HUES48 (cell line): ENCODE measurements around the gene FAT1.

Source experiments
- H3K27ac ChIP-seq: one replicate; pipeline ENCODE4 v1.7.0; 2013; ENCODE audit warnings: low read depth, low read length, inconsistent platforms
- H3K27me3 ChIP-seq: 2 replicates; pipeline ENCODE4 v1.6.1; 2013; ENCODE audit warnings: mild to moderate bottlenecking, low read length; ENCODE audit not compliant: control insufficient read depth, insufficient read depth
- H3K36me3 ChIP-seq: 2 replicates; pipeline ENCODE4 v1.6.1; 2013; ENCODE audit warnings: low read length; ENCODE audit not compliant: control insufficient read depth, insufficient read depth
- H3K4me1 ChIP-seq: 2 replicates; pipeline ENCODE4 v1.6.1; 2013; ENCODE audit warnings: mild to moderate bottlenecking, low read length; ENCODE audit not compliant: control insufficient read depth, insufficient read depth
- H3K4me3 ChIP-seq: 2 replicates; pipeline ENCODE4 v1.5.1; 2013; ENCODE audit warnings: mild to moderate bottlenecking, low read depth, low read length
- H3K9ac ChIP-seq: 2 replicates; pipeline ENCODE4 v1.6.1; 2013; ENCODE audit warnings: mild to moderate bottlenecking, low read depth, low read length, moderate library complexity
- H3K9me3 ChIP-seq: 2 replicates; pipeline ENCODE4 v1.6.1; 2013; ENCODE audit warnings: low read length; ENCODE audit not compliant: control insufficient read depth, insufficient read depth

Gene FAT1

DNA sequence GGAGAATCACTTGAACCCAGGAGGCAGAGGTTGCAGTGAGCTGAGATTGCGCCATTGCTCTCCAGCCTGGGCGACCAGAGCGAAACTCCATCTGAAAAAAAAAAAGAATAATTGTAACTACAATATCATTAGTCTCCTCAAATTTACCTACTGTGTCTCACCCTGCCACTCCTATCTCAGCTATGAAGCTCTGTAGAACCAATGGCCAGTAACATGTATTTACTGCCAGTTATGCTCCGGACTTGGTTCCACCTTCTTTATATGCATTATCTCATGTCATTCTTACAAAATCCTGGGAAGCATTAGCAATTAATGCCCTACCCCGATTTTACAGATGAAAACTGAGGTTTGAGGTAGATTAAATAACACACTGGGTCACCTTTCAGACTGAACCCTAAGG is 7.0 kb upstream of the FAT1 start:
- H3K27ac ChIP-seq: no peak overlapping the region
- H3K36me3 ChIP-seq: no peaks in the 10 kb centered on the region
- H3K4me1 ChIP-seq: peaks cover 16% of the 10 kb centered on the region
- no peaks in the 10 kb centered on the region for H3K9me3 ChIP-seq
- peaks cover 14% of the 10 kb centered on the region for H3K27me3 ChIP-seq
- no peak overlapping the region for H3K4me3 ChIP-seq
- no peak overlapping the region for H3K9ac ChIP-seq

DNA sequence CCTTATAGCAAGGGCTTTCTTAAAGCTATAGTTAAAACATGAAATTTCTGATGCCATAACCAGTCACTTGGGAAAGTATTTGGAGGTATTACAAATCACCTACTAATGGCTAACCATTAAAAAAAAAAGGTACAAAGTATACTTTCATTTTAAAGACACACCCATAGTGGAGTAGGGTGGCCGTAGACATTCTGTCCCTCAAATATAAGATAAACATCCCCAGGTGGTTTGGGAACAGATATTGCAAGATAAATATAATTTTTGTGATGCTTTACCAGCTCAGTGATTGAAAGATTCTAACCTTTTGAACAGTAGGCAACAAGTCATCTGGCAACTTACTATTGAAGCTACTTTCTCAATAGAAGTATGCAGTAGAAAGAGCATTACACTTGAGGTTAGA is 6.2 kb upstream of the FAT1 start:
- H3K36me3 ChIP-seq: no peaks in the 10 kb centered on the region
- H3K4me3 ChIP-seq: no peak overlapping the region
- no peak overlapping the region for H3K27ac ChIP-seq
- peaks cover 22% of the 10 kb centered on the region for H3K27me3 ChIP-seq
- H3K9me3 ChIP-seq: no peaks in the 10 kb centered on the region
- H3K4me1 ChIP-seq: peaks cover 16% of the 10 kb centered on the region
- no peak overlapping the region for H3K9ac ChIP-seq

DNA sequence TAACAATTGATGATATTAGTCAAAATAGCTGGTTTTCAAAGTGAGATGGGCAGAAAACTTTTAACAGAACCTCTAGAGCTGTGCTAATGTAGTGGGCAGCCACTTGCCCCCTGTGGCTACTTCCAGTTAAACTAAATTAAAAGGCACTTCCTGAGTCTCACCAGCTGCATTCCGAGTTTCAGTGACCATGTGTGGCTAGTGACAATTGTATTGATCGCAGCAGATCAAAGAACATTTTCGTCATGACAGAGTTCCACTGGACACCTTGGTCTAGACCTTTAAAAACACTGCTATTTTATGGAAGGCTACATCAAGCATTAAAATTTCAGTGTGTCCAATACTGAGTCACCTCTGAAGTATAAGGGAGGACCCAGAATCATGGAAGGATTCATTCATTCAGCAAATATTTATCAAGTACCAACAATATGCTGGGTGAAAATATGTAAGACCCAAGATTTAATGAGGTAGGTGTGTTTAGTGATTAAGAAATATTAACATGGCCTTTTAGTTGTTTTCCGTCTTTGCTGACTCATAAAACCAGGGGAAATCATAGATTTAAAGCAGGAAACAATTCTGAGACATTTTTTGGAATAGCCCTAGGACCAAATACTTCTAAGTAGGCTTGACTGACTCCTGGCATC is 5.1 kb upstream of the FAT1 start:
- H3K27me3 ChIP-seq: peaks cover 22% of the 10 kb centered on the region
- H3K4me3 ChIP-seq: no peak overlapping the region
- peaks cover 16% of the 10 kb centered on the region for H3K4me1 ChIP-seq

DNA sequence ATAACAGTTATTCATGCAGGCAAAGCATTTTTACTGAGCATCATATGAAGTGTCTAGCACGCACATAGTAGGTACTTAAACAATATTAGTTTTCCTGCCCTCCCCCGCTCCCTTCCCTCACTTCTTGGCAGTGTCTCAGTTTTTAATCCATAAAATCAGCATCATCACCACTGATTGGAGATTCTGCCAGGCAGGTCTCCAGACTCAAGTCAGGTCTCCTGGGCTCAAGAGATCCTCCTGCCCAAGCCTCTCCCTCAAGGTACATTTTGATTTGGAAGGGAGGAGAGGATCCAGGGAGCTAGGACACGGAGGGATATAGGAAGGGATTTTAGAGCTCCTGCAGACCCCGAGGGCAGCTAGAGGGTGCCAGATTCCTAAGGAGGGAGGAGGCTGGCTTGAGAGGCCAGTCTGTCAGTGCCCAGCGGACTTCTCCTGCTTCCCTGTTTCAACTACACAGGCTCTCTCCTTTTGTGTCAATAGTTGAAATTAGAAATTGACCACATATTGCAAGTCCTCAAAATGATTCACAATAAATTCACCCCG is 4.4 kb upstream of the FAT1 start:
- H3K9ac ChIP-seq: no peak overlapping the region
- H3K27me3 ChIP-seq: peaks cover 22% of the 10 kb centered on the region
- H3K27ac ChIP-seq: no peak overlapping the region
- no peaks in the 10 kb centered on the region for H3K36me3 ChIP-seq
- no peaks in the 10 kb centered on the region for H3K9me3 ChIP-seq
- H3K4me3 ChIP-seq: peak overlapping the region; percentile 94
- H3K4me1 ChIP-seq: peaks cover 16% of the 10 kb centered on the region

More for the DNA sequence above, 5.1 kb upstream of the FAT1 start:
- Histone ChIP-seq H3K36me3 (no peaks in the 10 kb centered on the region), H3K9me3 (no peaks in the 10 kb centered on the region), H3K27ac (no peak overlapping the region), H3K9ac (no peak overlapping the region)

DNA sequence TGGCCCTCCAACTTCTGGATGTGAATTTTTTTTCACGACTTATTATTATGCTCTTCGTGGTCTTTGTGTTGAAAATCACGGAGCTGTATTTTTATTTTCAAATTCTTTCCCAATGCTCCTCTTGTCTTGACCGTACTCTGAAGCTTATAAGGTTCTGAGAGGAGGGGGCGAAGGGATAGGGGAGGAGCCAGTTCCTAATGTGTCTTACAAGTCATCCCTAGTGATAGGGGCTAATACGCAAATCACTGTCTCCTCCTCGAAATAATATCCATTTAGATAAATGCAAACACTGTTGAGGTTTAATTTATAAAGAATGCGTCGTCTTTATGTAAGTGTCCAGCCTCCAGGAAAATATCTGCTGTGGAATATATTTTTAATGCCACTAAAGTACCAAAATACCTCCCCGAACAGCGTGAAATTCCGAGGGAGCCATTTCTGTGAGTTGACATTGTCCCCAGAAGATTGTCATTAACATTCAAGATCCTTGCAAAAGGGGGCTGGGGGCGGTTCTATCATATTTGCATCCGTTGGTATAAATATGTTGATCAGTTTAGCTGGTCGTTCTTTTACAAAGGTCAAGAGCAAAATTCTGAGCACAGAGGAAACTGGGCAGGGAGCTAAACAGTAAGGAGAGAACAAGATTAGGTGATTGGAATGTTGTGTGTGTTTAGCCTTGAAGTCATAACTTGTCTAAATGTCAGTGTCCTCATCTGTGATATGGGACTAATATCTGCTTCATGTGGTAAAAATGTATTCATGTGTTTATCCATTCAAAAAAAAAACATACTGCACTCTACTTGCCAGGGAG is 3.7 kb upstream of the FAT1 start:
- Histone ChIP-seq H3K27me3 (peaks cover 22% of the 10 kb centered on the region), H3K36me3 (no peaks in the 10 kb centered on the region), H3K9me3 (no peaks in the 10 kb centered on the region), H3K4me3 (peak overlapping the region; percentile 94), H3K4me1 (peaks cover 16% of the 10 kb centered on the region), H3K27ac (peak overlapping the region; percentile 83), H3K9ac (0 out of 2 replicates have a peak overlapping the region, but pooled peaks have one; percentile 69)

- H3K4me3 ChIP-seq: peak overlapping the region; percentile 94
- H3K9ac ChIP-seq: peak overlapping the region; percentile 69
- no peaks in the 10 kb centered on the region for H3K36me3 ChIP-seq
- H3K9me3 ChIP-seq: no peaks in the 10 kb centered on the region
- peaks cover 23% of the 10 kb centered on the region for H3K27me3 ChIP-seq
- H3K4me1 ChIP-seq: peaks cover 16% of the 10 kb centered on the region
- peak overlapping the region; percentile 83 for H3K27ac ChIP-seq
Measured at GRCh38 chr4:186726426-186727168, 2.9 kb upstream of the FAT1 start.

- peak overlapping the region; percentile 99 for H3K27ac ChIP-seq
- H3K4me3 ChIP-seq: peak overlapping the region; percentile 94
- peaks cover 26% of the 10 kb centered on the region for H3K27me3 ChIP-seq
Measured at GRCh38 chr4:186725469-186726425, 2.1 kb upstream of the FAT1 start.

GRCh38 chr4:186724864-186725468 is 1.3 kb upstream of the FAT1 start:
- Histone ChIP-seq H3K4me1 (peaks cover 25% of the 10 kb centered on the region), H3K4me3 (peak overlapping the region; percentile 94), H3K9ac (peak overlapping the region; percentile 74), H3K27me3 (peaks cover 26% of the 10 kb centered on the region), H3K36me3 (no peaks in the 10 kb centered on the region), H3K9me3 (no peaks in the 10 kb centered on the region), H3K27ac (peak overlapping the region; percentile 99)

More at GRCh38 chr4:186725469-186726425, 2.1 kb upstream of the FAT1 start:
- Histone ChIP-seq H3K9ac (peak overlapping the region; percentile 69), H3K9me3 (no peaks in the 10 kb centered on the region), H3K36me3 (no peaks in the 10 kb centered on the region), H3K4me1 (peaks cover 17% of the 10 kb centered on the region)

GRCh38 chr4:186724058-186724863 is 605 bp upstream of the FAT1 start:
- Histone ChIP-seq H3K36me3 (no peaks in the 10 kb centered on the region), H3K4me1 (peaks cover 25% of the 10 kb centered on the region), H3K9ac (peak overlapping the region; percentile 74), H3K4me3 (peak overlapping the region; percentile 94), H3K27me3 (peaks cover 26% of the 10 kb centered on the region), H3K9me3 (no peaks in the 10 kb centered on the region), H3K27ac (peak overlapping the region; percentile 99)
